HepG2 (cell line): Measurements from ENCODE around the gene NDUFAF5. TPM values are rescaled to one million over a fixed set of nuclear protein-coding genes. Genes with fewer than 3 reads are reported as not detected.

Experiments used
- ATAC-seq: fragments of 200-7000 bp; cut with Tn5 transposase; 3 replicates; pipeline ENCODE4 v1.9.1; 2020; ENCODE audit warnings: mild to moderate bottlenecking, moderate library complexity
- BruUV-seq: library from RNA; stranded (reverse); fragments of 400-500 nt; replicated peaks from 2 replicates; lab custom pipeline; 2021; lab: Mats Ljungman, UMichigan
- CTCF ChIA-PET: fragments of 300-600 bp; formaldehyde crosslinking; extraction: SDS; loops from one replicate; lab custom pipeline; 2021; ENCODE audit warnings: low total read pairs, inconsistent platforms, low intra/inter-chr PET ratio; lab: Yijun Ruan, JAX
- POLR2A ChIA-PET: fragments of 350-600 bp; sonication (Branson Sonifier 250); formaldehyde crosslinking; loops from one replicate; lab custom pipeline; 2020; ENCODE audit warnings: antibody characterized with exemption, inconsistent platforms; lab: Yijun Ruan, JAX
- DNase-seq: peaks from one replicate; pipeline ENCODE4 v3.0.0-alpha.2; 2015; ENCODE audit warnings: low spot score
- FAIRE-seq: peaks from 3 replicates; lab custom pipeline; 2011; peaks lifted over from hg19 to GRCh38; lab: Jason Lieb, UNC
- H2AFZ ChIP-seq: one replicate; pipeline ENCODE4 v1.6.1; 2011; ENCODE audit warnings: low read length, inconsistent platforms
- H3K27ac ChIP-seq: fragments of 300-600 bp; 3 replicates; pipeline ENCODE4 v1.8.0; 2011; ENCODE audit warnings: mixed run types, mild to moderate bottlenecking, mixed read lengths, low read length, inconsistent platforms; ENCODE audit not compliant: insufficient read depth; ENCODE audit errors: extremely low read length
- H3K27me3 ChIP-seq, 2 experiments: fragments of 200-600 bp in 1 of 2; 2 replicates in 1 of 2; 3 replicates in 1 of 2; pipeline versions ENCODE4 v1.6.0 to v1.8.0; 2011; ENCODE audit warnings: low read length in 2 of 2, mild to moderate bottlenecking in 2 of 2, moderate library complexity in 2 of 2, inconsistent platforms in 1 of 2; ENCODE audit not compliant: insufficient read depth in 2 of 2, control insufficient read depth in 1 of 2
- H3K36me3 ChIP-seq, 2 experiments: fragments of 200-600 bp in 1 of 2; replicated peaks in 1 of 2; 2 replicates in 1 of 2; 3 replicates in 1 of 2; pipeline versions ENCODE4 v1.5.1 to v1.8.0; 2011; ENCODE audit warnings: low read length in 2 of 2, inconsistent platforms in 1 of 2; ENCODE audit not compliant: insufficient read depth in 2 of 2, control insufficient read depth in 1 of 2
- H3K4me1 ChIP-seq: 2 replicates; pipeline ENCODE4 v1.5.1; 2012; ENCODE audit warnings: low read length, inconsistent platforms; ENCODE audit not compliant: insufficient read depth
- H3K4me2 ChIP-seq: 2 replicates; pipeline ENCODE4 v1.6.0; 2011; ENCODE audit warnings: low read depth, low read length, inconsistent platforms
- H3K4me3 ChIP-seq, 3 experiments: fragments of 200-600 bp in 1 of 3; sonication (generic), shearing (Covaris generic) in 1 of 3; replicated peaks in 1 of 3; 2 replicates each; pipeline ENCODE4 v1.5.1; 2011 to 2016; ENCODE audit warnings: low read length in 3 of 3, inconsistent platforms in 2 of 3, low read depth in 2 of 3, mild to moderate bottlenecking in 2 of 3, control low read depth in 1 of 3, mixed read lengths in 1 of 3; ENCODE audit not compliant: insufficient read depth in 1 of 3
- H3K79me2 ChIP-seq: one replicate; pipeline ENCODE4 v1.6.1; 2011; ENCODE audit warnings: low read length, inconsistent platforms; ENCODE audit not compliant: insufficient read depth
- H3K9ac ChIP-seq: 2 replicates; pipeline ENCODE4 v1.6.0; 2011; ENCODE audit warnings: mild to moderate bottlenecking, low read depth, low read length, inconsistent platforms; ENCODE audit not compliant: insufficient read depth
- H3K9me3 ChIP-seq: 2 replicates; pipeline ENCODE4 v1.5.1; 2012; ENCODE audit warnings: mild to moderate bottlenecking, low read length
- H4K20me1 ChIP-seq: 2 replicates; pipeline ENCODE4 v1.6.0; 2011; ENCODE audit warnings: inconsistent platforms, mild to moderate bottlenecking, low read length, moderate library complexity; ENCODE audit not compliant: insufficient read depth
- AHDC1 ChIP-seq: sonication (generic); formaldehyde crosslinking; IDR thresholded peaks from 2 replicates; pipeline ENCODE4 v1.5.1; 2020; ENCODE audit warnings: mild to moderate bottlenecking, missing genetic modification reagents, borderline replicate concordance
- MAFF ChIP-seq: IDR thresholded peaks from 2 replicates; pipeline ENCODE4 v1.6.1; 2011; ENCODE audit warnings: low read depth, low read length, improper control_type of control experiment
- MAFK ChIP-seq, 2 experiments: IDR thresholded peaks in 1 of 2; conservative IDR thresholded peaks in 1 of 2; 2 replicates each; pipeline ENCODE4 v1.6.1; 2011; ENCODE audit warnings: improper control_type of control experiment in 2 of 2, low read length in 2 of 2
- MXD1 ChIP-seq: sonication (generic); formaldehyde crosslinking; IDR thresholded peaks from 2 replicates; pipeline ENCODE4 v1.4.0; 2020; ENCODE audit warnings: mild to moderate bottlenecking, missing genetic modification reagents
- PBX3 ChIP-seq: sonication (generic); formaldehyde crosslinking; IDR thresholded peaks from 2 replicates; pipeline ENCODE4 v1.8.1; 2023; ENCODE audit warnings: missing genetic modification reagents, inconsistent platforms, borderline replicate concordance
- POGK ChIP-seq: sonication (generic); formaldehyde crosslinking; conservative IDR thresholded peaks from 2 replicates; pipeline ENCODE4 v1.8.0; 2022; ENCODE audit warnings: mild to moderate bottlenecking, moderate library complexity, missing genetic modification reagents
- RBFOX2 ChIP-seq: fragments of 200-400 bp; formaldehyde crosslinking; IDR thresholded peaks from 2 replicates; pipeline ENCODE4 v1.6.1; 2017; ENCODE audit warnings: low read depth, mild to moderate bottlenecking, low read length
- SNAI1 ChIP-seq: sonication (generic); formaldehyde crosslinking; IDR thresholded peaks from 2 replicates; pipeline ENCODE4 v1.5.0; 2020; ENCODE audit warnings: mild to moderate bottlenecking, missing genetic modification reagents, borderline replicate concordance
- TRIM22 ChIP-seq: fragments of 450-650 bp; IDR thresholded peaks from 2 replicates; pipeline ENCODE4 v1.6.1; 2017
- ZBTB49 ChIP-seq: sonication (generic); formaldehyde crosslinking; IDR thresholded peaks from 2 replicates; pipeline ENCODE4 v1.4.0; 2020; ENCODE audit warnings: missing genetic modification reagents, borderline replicate concordance
- WGBS: methylation state at CpG from one replicate; pipeline ENCODE4 v1.1.6; 2017; ENCODE audit warnings: low lambda C conversion rate; 5-methylcytosine and 5-hydroxymethylcytosine counted together
- in situ Hi-C: cut with HindIII; loops from 2 replicates; pipeline ENCODE4 v1.10.0; 2017; ENCODE audit warnings: low pct_unique_long_range_greater_than_20kb; ENCODE audit not compliant: extremely low pct_ligation_motif_present
- intact Hi-C: fragments of 100-400 bp; cut with micrococcal nuclease; formaldehyde crosslinking; loops from one replicate; pipeline ENCODE4 v1.10.0; 2022; ENCODE audit not compliant: unreplicated experiment
- polyA plus RNA-seq, 8 experiments: library from polyadenylated mRNA; depleted of rRNA in 3 of 8; stranded (reverse) in 7 of 8; unstranded in 1 of 8; fragments of >200 nt; fragmentation: Illumina TruSeq in 4 of 8; extraction: Trizol in 4 of 8; gene quantifications; 2 replicates each; pipeline versions ENCODE4 v1.2.1 to v1.2.3, GENCODE V29; 2011 to 2016; ENCODE audit warnings: low read depth in 4 of 8, missing spikeins in 1 of 8, mixed read lengths in 1 of 8; ENCODE audit not compliant: insufficient read depth in 1 of 8
- total RNA-seq, 5 experiments: library from RNA; depleted of rRNA; stranded (reverse); fragments of >200 nt; fragmentation: Illumina TruSeq; extraction: Trizol; gene quantifications; 2 replicates each; pipeline ENCODE4 v1.2.3, GENCODE V29; 2016; ENCODE audit warnings: low read depth in 1 of 5

Gene NDUFAF5
- total and polyA plus RNA-seq, 2 of the 13 experiments (the other 11 are each of a cell fraction or from before 2014, with no cell fraction given), result 23.1 to 66.7 TPM

GRCh38 chr20:13793001-13793400 lies 8.2 kb downstream of the NDUFAF5 start:
- in situ Hi-C loops (no loop called here), intact Hi-C loops (no loop called here)
- Histone ChIP-seq H3K36me3 (peaks cover 48 to 87% of the 10 kb centered on the region in 2 experiments), H2AFZ (no peak overlapping the region), H3K27me3 (no peaks in the 10 kb centered on the region), H3K4me3 (no peak overlapping the region), H3K27ac (no peak overlapping the region), H4K20me1 (no peaks in the 10 kb centered on the region; the same call in 1 of the 2 replicates), H3K79me2 (peaks cover 13% of the 10 kb centered on the region), H3K4me2 (no peak overlapping the region), H3K9me3 (no peaks in the 10 kb centered on the region), H3K9ac (no peak overlapping the region), H3K4me1 (peaks cover 32% of the 10 kb centered on the region)
- no peak for DNase-seq
- ChIA-PET CTCF (no interaction called here), POLR2A (interaction anchor here (1.3 kb wide), 1 partner anchor 8 kb away, joined by 5 read pairs; the partner anchor contains the start of genes ESF1 and NDUFAF5)
- no TSS peak for BruUV-seq
- FAIRE-seq, result no peak
- no peak for ATAC-seq
- 97% methylated on average over 1 of the region's 1 CpG for WGBS
- TF ChIP-seq RBFOX2 (peak; percentile 12; the same call in 1 of the 2 replicates), MXD1 (CRISPR knock-in tag) (no peak), SNAI1 (no peak), PBX3 (CRISPR knock-in tag) (no peak), POGK (CRISPR knock-in tag) (no peak), MAFF (peak; percentile 27; the same call in 1 of the 2 replicates), TRIM22 (no peak), MAFK (conservative IDR thresholded peaks at IDR 0.05 in 1 of 2, IDR thresholded peaks at IDR 0.05 in 1 of 2; ENCODE audit: low read length in 2 of 2) (peak in 1 of 2 experiments; percentile 49; a peak in 2 of 4 replicates), AHDC1 (CRISPR knock-in tag) (no peak), ZBTB49 (CRISPR knock-in tag) (no peak)
